ENCODE results near the gene TCF19. TPM values are rescaled to one million over a fixed set of nuclear protein-coding genes. Genes with fewer than 3 reads are reported as not detected.

TCF19 gene
- total RNA-seq, 4 donors from 2014 or later: 3.9 to 5.9 (median 5.1) TPM

Small RNA genes lying within 50 kb of the gene (small RNA-seq; reads per million reads assigned to genes)
- 0 reads per million in 4 donors for gene POLR2LP1

Other genes with a start within 250 kb of the TCF19 start
- gene VARS2, start 244.4 kb upstream of the TCF19 start, total RNA-seq: 10 to 100 TPM in 3 of 4 donors, 1 to 10 TPM in 1; 9.7 to 16.5 (median 12.8) TPM
- not detected for gene SFTA2, start 226.4 kb upstream of the TCF19 start, total RNA-seq
- gene MUCL3, start 217.6 kb upstream of the TCF19 start, total RNA-seq: under 1 TPM in 1 of 4 donors, not detected in 3; 0.04 TPM
- 1 to 10 TPM in 3 of 4 donors, under 1 TPM in 1; 0.13 to 9.9 (median 1.2) TPM for gene MUC21, start 174.9 kb upstream of the TCF19 start, total RNA-seq
- under 1 TPM in 2 of 4 donors, not detected in 2; 0.16 to 0.62 TPM for gene MUC22, start 148.1 kb upstream of the TCF19 start, total RNA-seq
- not detected for gene C6orf15, start 46.0 kb upstream of the TCF19 start, total RNA-seq
- gene PSORS1C1, start 43.8 kb upstream of the TCF19 start, total RNA-seq: 1 to 10 TPM in 2 of 4 donors, under 1 TPM in 2; 0.12 to 7.8 (median 1.7) TPM
- not detected for gene CDSN, start 38.1 kb upstream of the TCF19 start, total RNA-seq
- gene PSORS1C2, start 19.5 kb upstream of the TCF19 start, total RNA-seq: not detected
- gene CCHCR1, start 787 bp upstream of the TCF19 start, total RNA-seq: 10 to 100 TPM in 2 of 4 donors, 1 to 10 TPM in 2; 8.2 to 15.6 (median 11.5) TPM
- 1 to 10 TPM in 2 of 4 donors, under 1 TPM in 1, not detected in 1; 0.58 to 3.4 (median 1.1) TPM for gene POU5F1, start 12.1 kb downstream of the TCF19 start, total RNA-seq
- 100 to 1,000 TPM; 206 to 531 (median 257) TPM for gene HLA-C, start 113.5 kb downstream of the TCF19 start, total RNA-seq
- 100 to 1,000 TPM; 299 to 991 (median 620) TPM for gene HLA-B, start 198.6 kb downstream of the TCF19 start, total RNA-seq
- gene MICA, start 245.0 kb downstream of the TCF19 start, total RNA-seq: 10 to 100 TPM; 17.4 to 33.2 (median 22.1) TPM